GM18526 (cell line): ENCODE measurements around the gene TOP2B.

ENCODE experiments used
- POLR2A ChIP-seq: IDR thresholded peaks from 3 replicates; pipeline ENCODE4 v1.6.1; 2011; ENCODE audit not compliant: insufficient read length; ENCODE audit errors: extremely low read depth

The TOP2B gene

GRCh38 chr3:25683410-25683809 lies 18.7 kb upstream of the TOP2B start:
- no peak for TF ChIP-seq POLR2A

GRCh38 chr3:25679642-25680302 lies 15.1 kb upstream of the TOP2B start:
- TF ChIP-seq POLR2A: no peak

- TF ChIP-seq POLR2A: no peak
Observed at GRCh38 chr3:25679166-25679565, 14.5 kb upstream of the TOP2B start.

GRCh38 chr3:25678581-25678980 lies 13.9 kb upstream of the TOP2B start:
- TF ChIP-seq POLR2A: no peak

GRCh38 chr3:25677121-25677520 lies 12.4 kb upstream of the TOP2B start:
- no peak for TF ChIP-seq POLR2A

GRCh38 chr3:25674670-25675069 lies 10.0 kb upstream of the TOP2B start:
- TF ChIP-seq POLR2A: no peak

GRCh38 chr3:25673738-25674298 lies 9.1 kb upstream of the TOP2B start:
- TF ChIP-seq POLR2A: no peak

- no peak for TF ChIP-seq POLR2A
Observed at GRCh38 chr3:25665315-25666280, 891 bp upstream of the TOP2B start.

- no peak for TF ChIP-seq POLR2A
Observed at GRCh38 chr3:25663869-25664811, 567 bp downstream of the TOP2B start.

GRCh38 chr3:25663347-25663868 lies 1.3 kb downstream of the TOP2B start:
- no peak for TF ChIP-seq POLR2A

- TF ChIP-seq POLR2A: no peak
Observed at GRCh38 chr3:25662736-25663320, 1.9 kb downstream of the TOP2B start.

GRCh38 chr3:25661694-25662437 lies 2.8 kb downstream of the TOP2B start:
- TF ChIP-seq POLR2A: no peak

- no peak for TF ChIP-seq POLR2A
Observed at GRCh38 chr3:25658836-25659235, 5.9 kb downstream of the TOP2B start.

- TF ChIP-seq POLR2A: no peak
Observed at GRCh38 chr3:25657293-25657692, 7.4 kb downstream of the TOP2B start.

GRCh38 chr3:25655659-25656058 lies 9.0 kb downstream of the TOP2B start:
- TF ChIP-seq POLR2A: no peak
